Suppressor macrophage treated with lipopolysaccharide for 1 hour (primary cell): ENCODE results near the gene DAO.
A peak's percentile ranks its signal among the peaks of the same experiment; 100 is the strongest.
"Not testable (repeated sequence)": the region's sequence is repeated elsewhere in the genome, so short reads cannot be mapped to it uniquely, and the experiment has no call there.

ENCODE experiments used
- DNase-seq, 3 donors: peaks; one replicate each; pipeline ENCODE4 v3.0.0-alpha.2; 2020 to 2022

Gene DAO

GRCh38 chr12:108850854-108851573 is 28.9 kb upstream of the DAO start:
- peak; percentile 79 to 87 (median 87) for DNase-seq

GRCh38 chr12:108852674-108853309 is 27.1 kb upstream of the DAO start:
- no peak for DNase-seq

- no peak for DNase-seq
These were observed 26.5 kb upstream of the DAO start for GRCh38 chr12:108853426-108853825.

GRCh38 chr12:108853981-108854446 is 25.9 kb upstream of the DAO start:
- DNase-seq, result peak in 2 of 3 donors; percentile 51 to 73

GRCh38 chr12:108854451-108855283 is 25.2 kb upstream of the DAO start:
- DNase-seq, result peak; percentile 91 to 97 (median 95)

GRCh38 chr12:108855284-108856169 is 24.4 kb upstream of the DAO start:
- DNase-seq, result peak; percentile 46 to 54 (median 49)

GRCh38 chr12:108856170-108856427 is 23.8 kb upstream of the DAO start:
- no peak for DNase-seq

GRCh38 chr12:108856428-108857157 is 23.3 kb upstream of the DAO start:
- DNase-seq, result peak; percentile 86 to 95 (median 87)

- no peak for DNase-seq
These were observed 22.8 kb upstream of the DAO start for GRCh38 chr12:108857158-108857407.

- no peak for DNase-seq
These were observed 21.4 kb upstream of the DAO start for GRCh38 chr12:108858311-108859074.

GRCh38 chr12:108859141-108859922 is 20.6 kb upstream of the DAO start:
- DNase-seq, result not testable (repeated sequence)

- DNase-seq, result no peak
These were observed 20.0 kb upstream of the DAO start for GRCh38 chr12:108859923-108860291.

GRCh38 chr12:108860443-108860842 is 19.4 kb upstream of the DAO start:
- DNase-seq, result peak; percentile 24 to 44 (median 43)

GRCh38 chr12:108861878-108862587 is 17.9 kb upstream of the DAO start:
- peak; percentile 91 to 93 (median 92) for DNase-seq

GRCh38 chr12:108862588-108862959 is 17.3 kb upstream of the DAO start:
- DNase-seq, result no peak

GRCh38 chr12:108865169-108865568 is 14.7 kb upstream of the DAO start:
- no peak for DNase-seq

GRCh38 chr12:108866083-108866482 is 13.8 kb upstream of the DAO start:
- DNase-seq, result peak; percentile 77 to 84 (median 77)

GRCh38 chr12:108868781-108869180 is 11.1 kb upstream of the DAO start:
- DNase-seq, result no peak

- DNase-seq, result no peak
These were observed 4.6 kb upstream of the DAO start for GRCh38 chr12:108875280-108875679.
